HG03442 (cell line): Measurements from ENCODE around the gene PTRH1.

Experiments used
- ATAC-seq: cut with Tn5 transposase; IDR thresholded peaks from one replicate; pipeline ENCODE4 v1.9.1; 2021; ENCODE audit warnings: mild to moderate bottlenecking, moderate library complexity; ENCODE audit not compliant: unreplicated experiment

The PTRH1 gene

DNA sequence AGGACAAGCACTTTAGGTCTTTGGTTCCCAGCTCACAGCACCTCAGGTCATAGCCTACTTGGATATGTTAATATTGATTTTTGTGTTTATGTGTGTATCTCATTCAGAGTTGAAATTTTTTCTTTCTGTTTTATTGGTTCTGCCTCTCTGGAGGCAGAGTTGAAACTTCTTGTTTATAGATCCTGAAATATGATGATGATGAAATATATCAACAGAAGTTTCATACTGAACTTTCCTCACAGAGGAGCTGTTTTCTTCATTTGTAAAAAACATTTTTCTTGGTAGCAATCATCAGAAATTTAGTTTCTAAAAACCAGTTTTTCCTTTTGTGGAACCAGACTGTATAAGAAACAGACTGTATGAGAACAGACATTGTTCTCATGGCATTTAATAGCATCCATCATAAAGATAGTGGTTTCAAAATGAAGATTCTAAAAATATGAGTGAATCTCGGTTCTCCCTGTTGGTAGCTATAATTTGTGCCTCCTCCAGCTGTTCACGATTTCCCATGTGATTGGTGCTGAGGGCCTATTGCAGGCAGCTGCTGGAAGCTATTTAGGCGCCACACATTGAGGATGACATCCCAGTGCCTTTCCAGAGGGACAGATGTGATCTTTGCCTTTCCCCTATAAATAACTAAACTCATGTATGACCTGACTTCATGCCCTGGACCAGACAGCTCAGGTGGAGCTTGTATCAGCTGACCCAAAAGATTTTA, 48.2 kb downstream of the PTRH1 start:
- ATAC-seq: no peak

DNA sequence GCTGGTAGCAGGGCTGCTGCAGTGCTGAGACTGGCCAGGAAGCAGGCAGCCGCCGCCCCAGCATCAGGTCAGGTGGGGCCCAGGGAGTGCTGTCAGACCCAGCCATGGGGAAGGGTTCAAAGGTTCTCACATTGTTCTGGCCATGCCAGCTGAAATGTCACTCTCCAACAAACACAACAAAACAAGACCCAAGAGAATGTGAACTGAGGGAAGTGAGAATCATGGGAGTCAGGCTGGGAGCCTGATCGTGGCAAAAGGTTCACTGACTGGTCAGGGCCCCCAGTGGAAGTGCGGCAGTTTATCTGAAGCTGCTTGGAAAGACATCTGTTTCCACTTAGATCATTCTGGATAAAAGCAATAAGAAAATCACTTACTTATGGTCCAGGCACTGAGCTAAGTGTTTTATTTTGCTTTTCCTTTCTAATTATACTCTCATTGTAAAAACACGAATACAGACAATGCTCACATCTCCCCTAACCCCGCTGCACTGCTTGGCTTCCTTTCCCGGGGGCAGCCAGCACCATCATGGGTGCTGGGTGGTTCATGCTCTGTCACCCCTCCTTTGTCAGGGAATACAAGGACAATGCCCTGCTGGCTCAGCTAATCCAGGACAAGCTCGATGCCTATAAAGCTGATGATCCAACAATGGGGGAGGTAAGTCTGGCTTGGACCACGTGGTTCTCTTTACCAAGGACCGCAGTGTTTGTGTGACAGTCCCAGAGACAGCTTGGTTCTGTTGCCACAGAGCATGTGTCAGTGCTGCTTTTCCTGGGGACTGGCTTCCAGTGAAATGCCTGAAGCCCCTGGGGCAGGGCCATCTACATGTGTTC, 50.6 kb downstream of the PTRH1 start:
- no peak for ATAC-seq

DNA sequence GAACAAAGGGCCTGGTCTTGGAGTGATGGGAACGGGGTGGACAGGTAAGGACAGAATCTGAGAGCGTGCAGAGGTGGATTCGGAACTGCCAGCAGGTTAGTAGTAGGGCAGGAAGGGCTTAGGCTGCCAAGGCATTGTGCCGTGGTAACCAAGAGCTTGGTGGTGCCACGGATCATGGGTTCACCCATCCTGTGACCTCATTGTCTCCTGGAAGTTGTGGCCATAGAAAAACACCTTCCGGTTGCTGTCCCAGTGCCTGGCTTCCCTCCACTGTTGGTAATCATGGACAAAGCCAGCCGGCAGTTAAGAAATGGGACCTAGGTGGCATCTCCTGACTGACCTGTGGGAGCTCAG, 51.2 kb downstream of the PTRH1 start:
- no peak for ATAC-seq
